Hepatocyte (in vitro differentiated cells): ENCODE results near the gene MAP4K5. TPM values are rescaled to one million over a fixed set of nuclear protein-coding genes. Genes with fewer than 3 reads are reported as not detected.

Experiments
- DNase-seq: peaks from one replicate; pipeline ENCODE4 v3.0.0-alpha.2; 2016; ENCODE audit warnings: low spot score
- H2AFZ ChIP-seq: fragments of 200-600 bp; sonication (generic); 2 replicates; pipeline ENCODE4 v1.6.0; 2016; ENCODE audit warnings: antibody characterized with exemption, mild to moderate bottlenecking
- H3K27ac ChIP-seq: fragments of 200-600 bp; sonication (generic); 2 replicates; pipeline ENCODE4 v1.5.1; 2016; ENCODE audit warnings: mild to moderate bottlenecking
- H3K27me3 ChIP-seq: fragments of 200-600 bp; sonication (generic); 2 replicates; pipeline ENCODE4 v1.6.1; 2016
- H3K36me3 ChIP-seq: fragments of 200-600 bp; sonication (generic); replicated peaks from 2 replicates; pipeline ENCODE4 v1.5.1; 2016; ENCODE audit warnings: low read depth; ENCODE audit not compliant: insufficient read depth
- H3K4me1 ChIP-seq: fragments of 200-600 bp; sonication (generic); 2 replicates; pipeline ENCODE4 v1.5.1; 2016; ENCODE audit warnings: mild to moderate bottlenecking, moderate library complexity; ENCODE audit not compliant: insufficient read depth
- H3K4me2 ChIP-seq: fragments of 200-600 bp; sonication (generic); 2 replicates; pipeline ENCODE4 v1.6.0; 2016
- H3K4me3 ChIP-seq: fragments of 200-600 bp; sonication (generic); 2 replicates; pipeline ENCODE4 v1.5.1; 2016; ENCODE audit warnings: mild to moderate bottlenecking
- H3K79me2 ChIP-seq: fragments of 200-600 bp; sonication (generic); 2 replicates; pipeline ENCODE4 v1.6.0; 2017; ENCODE audit warnings: mild to moderate bottlenecking
- H3K9me2 ChIP-seq: fragments of 200-600 bp; sonication (generic); replicated peaks from 2 replicates; pipeline ENCODE4 v1.6.0; 2017; ENCODE audit warnings: mild to moderate bottlenecking; ENCODE audit not compliant: insufficient read depth
- H3K9me3 ChIP-seq: fragments of 200-600 bp; sonication (generic); 2 replicates; pipeline ENCODE4 v1.5.1; 2016; ENCODE audit warnings: low read depth, mild to moderate bottlenecking
- H4K20me1 ChIP-seq: fragments of 200-600 bp; sonication (generic); 2 replicates; pipeline ENCODE4 v1.6.0; 2016; ENCODE audit warnings: mild to moderate bottlenecking; ENCODE audit not compliant: insufficient read depth, poor library complexity, severe bottlenecking
- EZH2 ChIP-seq: fragments of 200-600 bp; sonication (generic); IDR thresholded peaks from 2 replicates; pipeline ENCODE4 v1.6.1; 2016; ENCODE audit warnings: antibody characterized with exemption, mild to moderate bottlenecking, borderline replicate concordance
- EZH2phosphoT487 ChIP-seq: fragments of 200-600 bp; sonication (generic); IDR thresholded peaks from one replicate; pipeline ENCODE4 v1.6.1; 2018; ENCODE audit warnings: antibody characterized with exemption, mild to moderate bottlenecking, low read depth, moderate library complexity; ENCODE audit not compliant: unreplicated experiment, severe bottlenecking
- WGBS: methylation state at CpG from one replicate; pipeline ENCODE4 v1.1.6; 2016; ENCODE audit warnings: low lambda C conversion rate; ENCODE audit errors: missing lambda C conversion rate; 5-methylcytosine and 5-hydroxymethylcytosine counted together
- polyA plus RNA-seq: library from polyadenylated mRNA; unstranded; fragments of >200 nt; fragmentation: Nextera tagmentation; extraction: Ambion mirVana; gene quantifications from 2 replicates; pipeline ENCODE4 v1.2.1, GENCODE V29; 2016
- total RNA-seq: library from RNA; depleted of rRNA; stranded (reverse); fragments of >200 nt; gene quantifications from 2 replicates; pipeline ENCODE4 v1.2.3, GENCODE V29; 2014
- TF ChIP-seq, protein P1 (sequence below): fragments of 200-600 bp; sonication (generic); IDR thresholded peaks from 2 replicates; pipeline ENCODE4 v1.5.1; 2016; ENCODE audit warnings: antibody characterized with exemption, mild to moderate bottlenecking; ENCODE audit not compliant: poor library complexity

The MAP4K5 gene
- total and polyA plus RNA-seq, 2 experiments from 2014 or later, result 41.0 to 98.6 TPM

DNA sequence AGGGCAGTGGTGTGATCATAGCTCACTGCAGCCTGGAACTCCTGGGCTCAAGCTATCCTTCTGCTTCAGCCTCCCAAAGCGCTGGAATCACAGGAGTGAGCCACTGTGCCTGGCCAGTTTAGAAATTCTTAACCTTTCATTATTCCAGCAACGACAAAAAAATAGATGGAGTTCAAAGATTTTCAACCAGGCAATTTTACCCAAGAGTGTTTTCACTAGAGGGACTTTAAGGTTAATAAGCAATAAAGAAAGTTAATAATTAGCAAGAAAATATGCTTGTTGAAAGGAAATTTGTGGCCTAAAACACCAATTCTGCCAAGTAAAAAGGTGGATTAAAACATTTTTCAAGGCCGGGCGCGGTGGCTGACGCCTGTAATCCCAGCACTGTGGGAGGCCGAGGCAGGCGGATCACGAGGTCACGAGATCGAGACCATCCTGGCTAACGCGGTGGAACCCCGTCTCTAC is 150.5 kb downstream of the MAP4K5 start:
- Histone ChIP-seq H3K4me1 (no peaks in the 10 kb centered on the region), H4K20me1 (no peaks in the 10 kb centered on the region), H3K79me2 (no peaks in the 10 kb centered on the region), H3K27me3 (no peaks in the 10 kb centered on the region), H3K27ac (no peak overlapping the region), H3K9me3 (no peaks in the 10 kb centered on the region), H3K4me3 (no peak overlapping the region), H3K9me2 (no peaks in the 10 kb centered on the region), H3K4me2 (no peak overlapping the region), H3K36me3 (no peaks in the 10 kb centered on the region), H2AFZ (no peak overlapping the region)
- TF ChIP-seq, protein P1, sequence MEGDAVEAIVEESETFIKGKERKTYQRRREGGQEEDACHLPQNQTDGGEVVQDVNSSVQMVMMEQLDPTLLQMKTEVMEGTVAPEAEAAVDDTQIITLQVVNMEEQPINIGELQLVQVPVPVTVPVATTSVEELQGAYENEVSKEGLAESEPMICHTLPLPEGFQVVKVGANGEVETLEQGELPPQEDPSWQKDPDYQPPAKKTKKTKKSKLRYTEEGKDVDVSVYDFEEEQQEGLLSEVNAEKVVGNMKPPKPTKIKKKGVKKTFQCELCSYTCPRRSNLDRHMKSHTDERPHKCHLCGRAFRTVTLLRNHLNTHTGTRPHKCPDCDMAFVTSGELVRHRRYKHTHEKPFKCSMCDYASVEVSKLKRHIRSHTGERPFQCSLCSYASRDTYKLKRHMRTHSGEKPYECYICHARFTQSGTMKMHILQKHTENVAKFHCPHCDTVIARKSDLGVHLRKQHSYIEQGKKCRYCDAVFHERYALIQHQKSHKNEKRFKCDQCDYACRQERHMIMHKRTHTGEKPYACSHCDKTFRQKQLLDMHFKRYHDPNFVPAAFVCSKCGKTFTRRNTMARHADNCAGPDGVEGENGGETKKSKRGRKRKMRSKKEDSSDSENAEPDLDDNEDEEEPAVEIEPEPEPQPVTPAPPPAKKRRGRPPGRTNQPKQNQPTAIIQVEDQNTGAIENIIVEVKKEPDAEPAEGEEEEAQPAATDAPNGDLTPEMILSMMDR, result no peak
- TF ChIP-seq EZH2 (no peak), EZH2phosphoT487 (no peak)
- WGBS, result 72% methylated on average over 14 of the region's 14 CpGs
- no peak for DNase-seq

- Histone ChIP-seq H2AFZ (no peak overlapping the region), H3K9me2 (no peaks in the 10 kb centered on the region), H3K27me3 (no peaks in the 10 kb centered on the region), H3K27ac (no peak overlapping the region), H3K4me2 (no peak overlapping the region), H3K36me3 (no peaks in the 10 kb centered on the region), H3K79me2 (no peaks in the 10 kb centered on the region), H3K9me3 (no peaks in the 10 kb centered on the region), H4K20me1 (no peaks in the 10 kb centered on the region), H3K4me1 (no peaks in the 10 kb centered on the region), H3K4me3 (no peak overlapping the region)
- no peak for DNase-seq
- 86% methylated on average over 1 of the region's 1 CpG for WGBS
- no peak for TF ChIP-seq EZH2
- no peak for TF ChIP-seq EZH2phosphoT487
- TF ChIP-seq, protein P1, result no peak
These were observed 151.4 kb downstream of the MAP4K5 start for GRCh38 chr14:50381008-50381407.

- Histone ChIP-seq H3K79me2 (no peaks in the 10 kb centered on the region), H3K36me3 (no peaks in the 10 kb centered on the region), H3K27me3 (no peaks in the 10 kb centered on the region), H3K9me2 (no peaks in the 10 kb centered on the region), H3K27ac (no peak overlapping the region), H3K4me1 (no peaks in the 10 kb centered on the region), H3K4me2 (no peak overlapping the region), H3K9me3 (no peaks in the 10 kb centered on the region), H2AFZ (no peak overlapping the region), H4K20me1 (no peaks in the 10 kb centered on the region), H3K4me3 (no peak overlapping the region)
- no peak for TF ChIP-seq EZH2phosphoT487
- TF ChIP-seq EZH2, result no peak
- TF ChIP-seq, protein P1, result no peak
- no peak for DNase-seq
- 96% methylated on average over 1 of the region's 1 CpG for WGBS
These were observed 151.9 kb downstream of the MAP4K5 start for GRCh38 chr14:50380455-50380854.

DNA sequence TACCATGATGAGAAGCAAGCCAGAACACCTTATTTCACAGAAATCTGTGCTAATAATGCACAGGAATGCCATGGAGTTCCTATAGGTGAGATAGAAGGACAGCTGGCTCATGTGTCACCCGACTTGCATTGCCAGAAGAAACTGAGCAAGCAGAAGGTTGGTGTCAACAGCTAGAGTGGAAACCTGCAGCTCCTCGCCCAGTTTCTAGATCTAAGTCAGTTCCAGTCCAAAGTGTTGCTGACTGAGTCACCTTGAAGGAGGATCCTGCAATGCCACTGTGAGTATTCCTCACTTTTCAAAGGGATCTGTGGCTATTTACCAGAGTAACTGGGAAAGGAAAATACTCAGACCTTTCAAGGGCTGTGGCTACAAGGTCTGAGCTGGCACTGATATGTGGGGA is 152.8 kb downstream of the MAP4K5 start:
- Histone ChIP-seq H3K9me3 (no peaks in the 10 kb centered on the region), H3K4me2 (no peak overlapping the region), H3K4me3 (no peak overlapping the region), H2AFZ (no peak overlapping the region), H3K36me3 (no peaks in the 10 kb centered on the region), H3K9me2 (no peaks in the 10 kb centered on the region), H3K27ac (no peak overlapping the region), H4K20me1 (no peaks in the 10 kb centered on the region), H3K79me2 (no peaks in the 10 kb centered on the region), H3K27me3 (no peaks in the 10 kb centered on the region), H3K4me1 (no peaks in the 10 kb centered on the region)
- 85% methylated on average over 2 of the region's 2 CpGs for WGBS
- no peak for DNase-seq
- no peak for TF ChIP-seq EZH2
- no peak for TF ChIP-seq EZH2phosphoT487
- TF ChIP-seq, protein P1, result no peak
